Thymus (tissue), 11 donors: ENCODE data around the gene KIAA1217. TPM values are rescaled to one million over a fixed set of nuclear protein-coding genes. Genes with fewer than 3 reads are reported as not detected.

Experiments
- DNase-seq, 9 donors: peaks; one replicate each; pipeline ENCODE4 v3.0.0-alpha.2; 2013; ENCODE audit warnings: low spot score in 9 of 9, low read depth in 6 of 9, missing footprints in 1 of 9
- H3K27ac ChIP-seq, 2 donors: one replicate each; pipeline ENCODE4 v1.5.1; 2013; ENCODE audit warnings: control low read depth in 1 of 2, low read depth in 1 of 2, low read length in 1 of 2, mild to moderate bottlenecking in 1 of 2, moderate library complexity in 1 of 2
- H3K27me3 ChIP-seq, 2 donors: one replicate each; pipeline ENCODE4 v1.5.1; 2013; ENCODE audit warnings: low read length in 1 of 2; ENCODE audit not compliant: control insufficient read depth in 2 of 2, insufficient read depth in 1 of 2
- H3K36me3 ChIP-seq, 2 donors: one replicate each; pipeline ENCODE4 v1.5.1; 2013; ENCODE audit warnings: low read length in 1 of 2, mild to moderate bottlenecking in 1 of 2, moderate library complexity in 1 of 2; ENCODE audit not compliant: control insufficient read depth in 2 of 2, insufficient read depth in 2 of 2
- H3K4me1 ChIP-seq, 2 donors: one replicate each; pipeline ENCODE4 v1.5.1; 2013; ENCODE audit warnings: low read length in 2 of 2; ENCODE audit not compliant: control insufficient read depth in 2 of 2, insufficient read depth in 2 of 2
- H3K4me3 ChIP-seq, 2 donors: one replicate each; pipeline ENCODE4 v1.5.1; 2013; ENCODE audit warnings: low read length in 2 of 2, control low read depth in 1 of 2, mild to moderate bottlenecking in 1 of 2
- H3K9me3 ChIP-seq, 2 donors: one replicate each; pipeline ENCODE4 v1.5.1; 2013; ENCODE audit warnings: low read length in 1 of 2, mild to moderate bottlenecking in 1 of 2; ENCODE audit not compliant: control insufficient read depth in 2 of 2, insufficient read depth in 1 of 2
- WGBS: extraction: QIAGEN DNeasy Blood & Tissue Kit; methylation state at CpG from one replicate; pipeline ENCODE4 v1.1.7; 2013; 5-methylcytosine and 5-hydroxymethylcytosine counted together
- polyA plus RNA-seq: library from polyadenylated mRNA; stranded (reverse); fragments of 200-250 nt; gene quantifications from one replicate; pipeline ENCODE4 v1.2.3, GENCODE V29; 2013
- total RNA-seq: library from RNA; stranded (reverse); fragments of 120-200 nt; gene quantifications from one replicate; pipeline ENCODE4 v1.2.4, GENCODE V29; 2013
- donor health status: healthy.

Gene KIAA1217
- total and polyA plus RNA-seq, 2 donors: 9.7 to 30.5 TPM

GRCh38 chr10:24467136-24467535 lies 258.2 kb downstream of the KIAA1217 start:
- no peak overlapping the region for H3K4me3 ChIP-seq
- whole genome bisulfite sequencing: 89% methylated on average over 1 of the region's 1 CpG
- H3K36me3 ChIP-seq: no peaks in the 10 kb centered on the region
- peaks cover 0 to 2% of the 10 kb centered on the region in 2 donors for H3K4me1 ChIP-seq
- no peak for DNase-seq
- no peaks in the 10 kb centered on the region for H3K9me3 ChIP-seq
- no peaks in the 10 kb centered on the region for H3K27me3 ChIP-seq
- H3K27ac ChIP-seq: no peak overlapping the region

- peaks cover 0 to 2% of the 10 kb centered on the region in 2 donors for H3K4me1 ChIP-seq
- H3K36me3 ChIP-seq: no peaks in the 10 kb centered on the region
- no peak for DNase-seq
Measured at GRCh38 chr10:24467605-24468004, 258.7 kb downstream of the KIAA1217 start.

GRCh38 chr10:24468281-24468751 lies 259.4 kb downstream of the KIAA1217 start:
- Histone ChIP-seq H3K36me3 (no peaks in the 10 kb centered on the region), H3K4me1 (peaks cover 0 to 2% of the 10 kb centered on the region in 2 donors), H3K9me3 (no peaks in the 10 kb centered on the region), H3K27ac (no peak overlapping the region), H3K27me3 (no peaks in the 10 kb centered on the region), H3K4me3 (no peak overlapping the region)
- WGBS: 93% methylated on average over 6 of the region's 6 CpGs
- no peak for DNase-seq

More at GRCh38 chr10:24467605-24468004, 258.7 kb downstream of the KIAA1217 start:
- Histone ChIP-seq H3K4me3 (no peak overlapping the region), H3K27me3 (no peaks in the 10 kb centered on the region), H3K27ac (no peak overlapping the region), H3K9me3 (no peaks in the 10 kb centered on the region)
- 89% methylated on average over 2 of the region's 2 CpGs for WGBS

- 94% methylated on average over 8 of the region's 8 CpGs for WGBS
- Histone ChIP-seq H3K27me3 (no peaks in the 10 kb centered on the region), H3K4me1 (no peaks in the 10 kb centered on the region), H3K27ac (no peak overlapping the region), H3K4me3 (no peak overlapping the region), H3K36me3 (peaks cover 0 to 3% of the 10 kb centered on the region in 2 donors), H3K9me3 (peaks cover 0 to 4% of the 10 kb centered on the region in 2 donors)
- no peak for DNase-seq
Measured at GRCh38 chr10:24469993-24470392, 261.1 kb downstream of the KIAA1217 start.

GRCh38 chr10:24475598-24475997 lies 266.7 kb downstream of the KIAA1217 start:
- no peak for DNase-seq
- 96% methylated on average over 3 of the region's 3 CpGs for WGBS
- H3K27ac ChIP-seq: no peak overlapping the region
- peaks cover 0 to 3% of the 10 kb centered on the region in 2 donors for H3K36me3 ChIP-seq
- H3K27me3 ChIP-seq: no peaks in the 10 kb centered on the region
- no peaks in the 10 kb centered on the region for H3K4me1 ChIP-seq
- H3K9me3 ChIP-seq: peaks cover 0 to 4% of the 10 kb centered on the region in 2 donors
- no peak overlapping the region for H3K4me3 ChIP-seq

GRCh38 chr10:24476913-24477701 lies 268.2 kb downstream of the KIAA1217 start:
- Histone ChIP-seq H3K27me3 (no peaks in the 10 kb centered on the region), H3K27ac (no peak overlapping the region), H3K9me3 (peaks cover 0 to 4% of the 10 kb centered on the region in 2 donors), H3K4me3 (no peak overlapping the region), H3K36me3 (peaks cover 0 to 3% of the 10 kb centered on the region in 2 donors), H3K4me1 (no peaks in the 10 kb centered on the region)
- WGBS: 96% methylated on average over 2 of the region's 2 CpGs
- no peak for DNase-seq

- H3K27ac ChIP-seq: no peak overlapping the region
- no peaks in the 10 kb centered on the region for H3K4me1 ChIP-seq
- no peaks in the 10 kb centered on the region for H3K27me3 ChIP-seq
- no peak overlapping the region for H3K4me3 ChIP-seq
- 90% methylated on average over 3 of the region's 3 CpGs for WGBS
- peaks cover 0 to 3% of the 10 kb centered on the region in 2 donors for H3K36me3 ChIP-seq
- peaks cover 0 to 4% of the 10 kb centered on the region in 2 donors for H3K9me3 ChIP-seq
- no peak for DNase-seq
Measured at GRCh38 chr10:24477915-24478314, 269.0 kb downstream of the KIAA1217 start.

GRCh38 chr10:24479806-24480205 lies 270.9 kb downstream of the KIAA1217 start:
- Histone ChIP-seq H3K36me3 (no peaks in the 10 kb centered on the region), H3K4me1 (no peaks in the 10 kb centered on the region), H3K4me3 (no peak overlapping the region), H3K27ac (no peak overlapping the region), H3K27me3 (no peaks in the 10 kb centered on the region), H3K9me3 (no peaks in the 10 kb centered on the region)
- WGBS: 63% methylated on average over 4 of the region's 4 CpGs
- DNase-seq: no peak

GRCh38 chr10:24480447-24480846 lies 271.5 kb downstream of the KIAA1217 start:
- H3K4me3 ChIP-seq: no peak overlapping the region
- DNase-seq: no peak
- no peaks in the 10 kb centered on the region for H3K27me3 ChIP-seq
- 94% methylated on average over 3 of the region's 3 CpGs for WGBS
- H3K4me1 ChIP-seq: no peaks in the 10 kb centered on the region
- no peaks in the 10 kb centered on the region for H3K36me3 ChIP-seq
- no peak overlapping the region for H3K27ac ChIP-seq
- no peaks in the 10 kb centered on the region for H3K9me3 ChIP-seq
